GM19468 (cell line): Measurements from ENCODE around the gene PPM1G.
"Not testable (repeated sequence)": the region's sequence is repeated elsewhere in the genome, so short reads cannot be mapped to it uniquely, and the experiment has no call there.

Source experiments
- ATAC-seq: cut with Tn5 transposase; IDR thresholded peaks from one replicate; pipeline ENCODE4 v1.9.1; 2021; ENCODE audit warnings: mild to moderate bottlenecking, moderate library complexity, moderate number of reproducible peaks; ENCODE audit not compliant: unreplicated experiment; ENCODE audit errors: extremely low read depth

Gene PPM1G

GRCh38 chr2:27376151-27376865 lies 33.1 kb downstream of the PPM1G start:
- no peak for ATAC-seq

DNA sequence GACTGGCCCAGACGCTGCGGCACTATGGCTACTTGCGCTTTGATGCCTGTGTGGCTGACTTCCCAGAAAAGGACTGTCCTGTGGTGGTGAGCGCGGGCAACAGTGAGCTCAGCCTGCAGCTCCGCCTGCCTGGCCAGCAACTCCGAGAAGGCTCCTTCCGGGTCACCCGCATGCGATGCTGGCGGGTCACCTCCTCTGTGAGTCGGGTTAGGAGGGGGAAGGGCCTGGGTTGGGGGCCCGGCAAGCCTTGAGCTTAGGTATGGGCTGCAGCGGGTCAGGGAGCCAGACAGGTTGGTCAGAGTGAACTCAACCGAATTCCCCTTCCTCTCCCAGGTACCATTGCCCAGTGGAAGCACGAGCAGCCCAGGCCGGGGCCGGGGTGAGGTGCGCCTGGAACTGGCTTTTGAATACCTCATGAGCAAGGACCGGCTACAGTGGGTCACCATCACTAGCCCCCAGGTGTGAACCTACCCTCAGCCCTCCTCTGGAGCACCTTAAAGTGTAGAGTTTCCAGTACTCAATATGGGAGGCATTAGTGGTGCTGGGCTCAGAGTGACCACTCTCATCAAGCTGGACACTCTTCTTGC lies 33.8 kb downstream of the PPM1G start:
- no peak for ATAC-seq

- no peak for ATAC-seq
Measured at GRCh38 chr2:27373567-27373966, 35.8 kb downstream of the PPM1G start.

- ATAC-seq, result no peak
Measured at GRCh38 chr2:27372937-27373336, 36.5 kb downstream of the PPM1G start.

- no peak for ATAC-seq
Measured at GRCh38 chr2:27370816-27371620, 38.4 kb downstream of the PPM1G start.

GRCh38 chr2:27370026-27370815 lies 39.2 kb downstream of the PPM1G start, which contains the start of the genes EIF2B4 and SNX17:
EIF2B4 (minus strand) TSS chr2:27370338; CDS start chr2:27370314, 24 bp downstream.
SNX17 (plus strand) TSS chr2:27370616; CDS start chr2:27370744, 128 bp downstream.
- peak; percentile 88 for ATAC-seq

DNA sequence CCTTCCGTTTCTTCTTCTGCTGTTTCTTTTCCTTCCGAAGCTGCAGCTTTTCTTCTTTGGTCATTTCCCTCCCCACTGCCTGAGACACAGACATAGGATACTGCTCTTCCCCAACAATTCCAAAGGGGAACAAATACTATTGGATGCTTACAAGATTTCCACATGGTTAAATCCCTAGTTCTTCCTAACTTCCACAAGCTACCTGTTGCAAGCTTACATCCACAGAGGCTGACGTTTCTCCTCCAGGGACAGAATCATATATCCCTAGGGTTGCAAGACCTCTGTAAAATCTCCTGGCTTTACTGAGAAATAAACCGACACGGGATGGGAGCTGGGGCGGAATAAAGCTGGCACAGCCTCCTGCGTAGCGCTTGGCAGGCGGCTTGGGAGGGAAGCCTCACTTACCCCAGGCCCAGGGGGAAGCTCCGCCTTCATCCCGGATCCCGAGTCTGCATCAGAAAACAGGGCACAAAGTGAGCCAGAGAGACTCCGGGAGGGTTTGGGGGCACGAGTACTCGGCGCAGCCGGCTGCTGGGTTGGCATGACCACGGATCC lies 39.8 kb downstream of the PPM1G start:
- ATAC-seq, result no peak

- no peak for ATAC-seq
Measured at GRCh38 chr2:27363933-27364332, 45.5 kb downstream of the PPM1G start.

DNA sequence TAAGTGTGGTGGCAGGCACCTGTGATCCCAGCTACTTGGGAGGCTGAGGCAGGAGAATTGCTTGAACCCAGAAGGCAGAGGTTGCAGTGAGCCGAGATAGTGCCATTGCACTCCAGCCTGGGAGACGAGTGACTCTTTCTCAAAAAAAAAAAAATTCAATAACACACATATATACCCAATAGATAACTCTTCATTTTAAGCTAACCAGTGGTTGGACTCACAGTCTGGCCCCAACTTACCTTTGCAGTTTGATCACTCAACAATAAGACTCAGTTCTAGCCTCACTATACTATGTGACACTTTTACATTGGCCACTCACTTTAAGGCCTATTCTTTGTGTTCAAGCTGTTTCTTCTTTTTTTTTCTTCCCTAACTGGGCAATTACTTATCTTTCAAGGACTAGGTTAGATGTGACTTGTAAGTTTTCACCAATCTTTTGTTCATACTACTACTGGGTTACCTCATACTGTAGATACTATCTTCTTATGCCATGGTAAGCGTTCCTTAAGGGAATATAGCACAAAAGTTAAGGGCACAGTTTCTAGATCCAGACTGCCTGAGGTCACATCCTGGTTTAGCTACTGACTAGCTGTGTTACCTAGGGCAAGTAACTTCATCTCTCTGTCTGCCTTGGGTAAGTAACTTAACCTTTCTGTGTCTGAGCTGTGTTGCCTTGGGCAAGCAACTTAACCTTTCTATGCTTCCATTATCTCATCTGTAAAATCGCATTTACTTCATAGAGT lies 46.5 kb downstream of the PPM1G start:
- no peak for ATAC-seq

- ATAC-seq, result peak; percentile 60
Measured at GRCh38 chr2:27356382-27357181, 52.8 kb downstream of the PPM1G start, which contains the start of gene GTF3C2. GTF3C2 (minus strand) TSS chr2:27356764; CDS start chr2:27343554, 13,210 bp downstream.

DNA sequence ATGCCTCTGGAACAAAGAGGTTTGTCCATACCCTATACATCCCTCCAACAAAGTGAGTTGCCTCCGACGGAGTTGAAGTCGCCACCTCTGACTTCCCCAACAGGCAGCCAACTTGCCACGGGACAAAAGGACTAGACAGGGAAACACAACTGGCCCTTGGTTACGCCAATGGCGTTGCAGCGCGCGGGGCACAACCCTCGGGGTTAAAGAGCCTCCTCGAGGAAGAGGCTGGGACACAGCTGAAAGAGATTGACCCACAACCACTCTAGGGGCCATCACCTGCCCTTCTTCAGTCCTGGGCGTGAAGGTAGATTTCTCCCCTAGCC lies 53.4 kb downstream of the PPM1G start:
- ATAC-seq, result no peak

DNA sequence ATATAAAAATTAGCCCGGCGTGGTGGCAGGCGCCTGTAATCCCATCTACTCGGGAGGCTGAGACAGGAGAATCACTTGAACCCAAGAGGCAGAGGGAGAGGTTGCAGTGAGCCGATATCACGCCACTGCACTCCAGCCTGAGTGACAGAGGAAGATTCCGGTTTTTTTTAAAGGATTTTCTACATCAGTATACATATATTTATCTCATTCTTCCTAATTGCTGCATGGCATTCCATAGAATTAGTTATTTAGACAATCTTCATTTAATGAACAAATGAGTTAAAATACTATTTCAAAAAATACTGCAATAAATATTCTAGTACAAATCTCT lies 54.8 kb downstream of the PPM1G start:
- no peak for ATAC-seq

GRCh38 chr2:27353762-27354596 lies 55.4 kb downstream of the PPM1G start:
- no peak for ATAC-seq

- not testable (repeated sequence) for ATAC-seq
Measured at GRCh38 chr2:27353386-27353761, 56.0 kb downstream of the PPM1G start.

- no peak for ATAC-seq
Measured at GRCh38 chr2:27351802-27352598, 57.4 kb downstream of the PPM1G start.

GRCh38 chr2:27350106-27350693 lies 59.2 kb downstream of the PPM1G start:
- no peak for ATAC-seq

GRCh38 chr2:27347641-27348040 lies 61.8 kb downstream of the PPM1G start:
- ATAC-seq, result no peak
